GM18951 (cell line): ENCODE results near the gene SLX4IP.

ENCODE experiments used
- POLR2A ChIP-seq: IDR thresholded peaks from 4 replicates; pipeline ENCODE4 v1.6.1; 2011; ENCODE audit warnings: mild to moderate bottlenecking; ENCODE audit not compliant: insufficient read length, insufficient read depth; ENCODE audit errors: extremely low read depth
- in situ Hi-C: fragments of 300-500 bp; cut with MboI; formaldehyde crosslinking; loops from one replicate; pipeline ENCODE4 v1.12.0; 2022; ENCODE audit warnings: low sequenced_read_pairs, mixed read lengths, inconsistent platforms; ENCODE audit not compliant: unreplicated experiment

The SLX4IP gene

GRCh38 chr20:10433623-10434466, 1.3 kb upstream of the SLX4IP start, which contains the start of gene MKKS:
Gene MKKS (minus strand): TSS chr20:10434222. CDS start chr20:10413514, 20,708 bp downstream.
- in situ Hi-C loops: no loop called here
- TF ChIP-seq POLR2A: peak; percentile 73

- TF ChIP-seq POLR2A: peak; percentile 69
- in situ Hi-C loops: no loop called here
Measured at GRCh38 chr20:10434467-10434831, 656 bp upstream of the SLX4IP start.

GRCh38 chr20:10436053-10436699, 1.1 kb downstream of the SLX4IP start:
- in situ Hi-C loops: no loop called here
- no peak for TF ChIP-seq POLR2A

GRCh38 chr20:10438217-10438616, 3.1 kb downstream of the SLX4IP start:
- TF ChIP-seq POLR2A: no peak
- in situ Hi-C loops: no loop called here

- in situ Hi-C loops: no loop called here
- TF ChIP-seq POLR2A: no peak
Measured at GRCh38 chr20:10443936-10444335, 8.8 kb downstream of the SLX4IP start.

- in situ Hi-C loops: no loop called here
- no peak for TF ChIP-seq POLR2A
Measured at GRCh38 chr20:10445758-10446157, 10.7 kb downstream of the SLX4IP start.

- no peak for TF ChIP-seq POLR2A
- in situ Hi-C loops: no loop called here
Measured at GRCh38 chr20:10447028-10447427, 11.9 kb downstream of the SLX4IP start.

- in situ Hi-C loops: no loop called here
- TF ChIP-seq POLR2A: no peak
Measured at GRCh38 chr20:10448270-10449156, 13.4 kb downstream of the SLX4IP start.

- in situ Hi-C loops: no loop called here
- no peak for TF ChIP-seq POLR2A
Measured at GRCh38 chr20:10449270-10449669, 14.2 kb downstream of the SLX4IP start.

- TF ChIP-seq POLR2A: no peak
- in situ Hi-C loops: no loop called here
Measured at GRCh38 chr20:10453241-10453640, 18.1 kb downstream of the SLX4IP start.

- in situ Hi-C loops: no loop called here
- TF ChIP-seq POLR2A: no peak
Measured at GRCh38 chr20:10454151-10454750, 19.1 kb downstream of the SLX4IP start.

GRCh38 chr20:10461495-10461894, 26.4 kb downstream of the SLX4IP start:
- in situ Hi-C loops: no loop called here

GRCh38 chr20:10462516-10462915, 27.4 kb downstream of the SLX4IP start:
- in situ Hi-C loops: no loop called here
- no peak for TF ChIP-seq POLR2A

More at GRCh38 chr20:10461495-10461894, 26.4 kb downstream of the SLX4IP start:
- no peak for TF ChIP-seq POLR2A
